DOHH2 (cell line): ENCODE data around the gene DLG5.

Experiments
- H3F3A ChIP-seq: fragments of 200-600 bp; sonication (generic), shearing (Covaris generic); 2 replicates; pipeline ENCODE4 v1.6.0; 2016; ENCODE audit warnings: antibody characterized with exemption, mild to moderate bottlenecking; ENCODE audit not compliant: control insufficient read depth, insufficient read depth
- H3K27ac ChIP-seq: fragments of 200-600 bp; sonication (generic); 2 replicates; pipeline ENCODE4 v1.5.1; 2014; ENCODE audit warnings: low read depth, mild to moderate bottlenecking, low read length, moderate library complexity
- H3K27me3 ChIP-seq: fragments of 200-600 bp; sonication (generic); 2 replicates; pipeline ENCODE4 v1.6.1; 2014; ENCODE audit warnings: mild to moderate bottlenecking, low read length, mixed read lengths; ENCODE audit not compliant: control insufficient read depth
- H3K36me3 ChIP-seq: fragments of 200-600 bp; sonication (generic); 2 replicates; pipeline ENCODE4 v1.6.1; 2014; ENCODE audit warnings: mild to moderate bottlenecking, low read length, moderate library complexity, mixed read lengths; ENCODE audit not compliant: control insufficient read depth
- H3K4me1 ChIP-seq: fragments of 200-600 bp; sonication (generic); 2 replicates; pipeline ENCODE4 v1.6.1; 2014; ENCODE audit warnings: mild to moderate bottlenecking, low read length, mixed read lengths; ENCODE audit not compliant: control insufficient read depth
- H3K4me2 ChIP-seq: fragments of 200-600 bp; sonication (generic); 2 replicates; pipeline ENCODE4 v1.6.0; 2014; ENCODE audit warnings: mild to moderate bottlenecking, low read length, moderate library complexity
- H3K4me3 ChIP-seq: fragments of 200-600 bp; sonication (generic); 2 replicates; pipeline ENCODE4 v1.5.1; 2014; ENCODE audit warnings: mild to moderate bottlenecking, low read length, mixed read lengths
- H3K79me2 ChIP-seq: fragments of 200-600 bp; sonication (generic); 2 replicates; pipeline ENCODE4 v1.6.1; 2014; ENCODE audit warnings: mild to moderate bottlenecking, low read length, mixed read lengths; ENCODE audit not compliant: control insufficient read depth
- H3K9me2 ChIP-seq: fragments of 200-600 bp; sonication (generic); replicated peaks from 2 replicates; pipeline ENCODE4 v1.6.1; 2014; ENCODE audit warnings: mild to moderate bottlenecking, low read length, mixed read lengths; ENCODE audit not compliant: control insufficient read depth
- H3K9me3 ChIP-seq: fragments of 200-600 bp; sonication (generic); 2 replicates; pipeline ENCODE4 v1.6.1; 2014; ENCODE audit warnings: antibody characterized with exemption, low read length, mixed read lengths; ENCODE audit not compliant: control insufficient read depth, insufficient read depth
- H4K20me1 ChIP-seq: fragments of 200-600 bp; sonication (generic); 2 replicates; pipeline ENCODE4 v1.6.0; 2014; ENCODE audit warnings: low read depth, mild to moderate bottlenecking, antibody characterized with exemption, low read length, moderate library complexity; ENCODE audit not compliant: control insufficient read depth, insufficient read depth
- CTCF ChIP-seq: fragments of 200-600 bp; sonication (generic); IDR thresholded peaks from one replicate; pipeline ENCODE4 v1.5.1; 2014; ENCODE audit warnings: antibody characterized with exemption, mild to moderate bottlenecking, low read depth, low read length; ENCODE audit not compliant: poor library complexity, severe bottlenecking
- EZH2phosphoT487 ChIP-seq: fragments of 200-600 bp; sonication (generic); IDR thresholded peaks from 2 replicates; pipeline ENCODE4 v1.6.1; 2017; ENCODE audit warnings: borderline replicate concordance, mild to moderate bottlenecking, antibody characterized with exemption, low read length, moderate library complexity, mixed read lengths

DLG5 gene

DNA sequence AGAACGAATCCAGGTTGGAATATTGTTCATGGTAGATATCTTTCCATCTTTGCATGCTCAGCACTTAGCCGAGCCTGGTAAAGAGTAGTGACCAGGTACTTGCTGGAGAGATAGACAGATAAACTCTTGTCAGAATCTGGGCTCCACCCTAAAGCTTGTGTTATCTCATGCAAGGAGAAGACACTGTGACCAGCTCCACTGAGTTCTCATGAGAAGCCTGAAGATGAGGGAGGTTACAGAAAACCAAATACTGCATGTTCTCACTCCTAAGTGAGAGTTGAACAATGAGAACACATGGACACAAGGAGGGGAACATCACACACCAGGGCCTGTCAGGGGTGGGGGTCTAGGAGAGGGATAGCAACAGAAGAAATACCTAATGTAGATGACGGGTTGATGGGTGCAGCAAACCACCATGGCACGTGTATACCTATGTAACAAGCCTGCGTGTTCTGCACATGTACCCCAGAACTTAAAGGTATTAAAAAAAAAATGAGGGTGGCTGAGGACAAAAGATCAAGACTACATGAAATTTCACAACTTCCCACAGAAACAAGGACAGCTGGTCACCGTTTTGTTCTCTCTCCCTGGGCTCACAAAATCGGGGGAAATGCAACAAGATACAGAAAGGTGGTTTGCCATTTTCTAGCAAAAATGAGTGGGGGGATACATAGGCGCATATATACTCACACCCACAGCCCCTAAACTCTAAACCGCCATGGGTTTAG, 17.4 kb downstream of the DLG5 start:
- H3K27ac ChIP-seq: no peak overlapping the region
- no peaks in the 10 kb centered on the region for H4K20me1 ChIP-seq
- H3K9me3 ChIP-seq: no peaks in the 10 kb centered on the region
- H3F3A ChIP-seq: no peaks in the 10 kb centered on the region
- no peaks in the 10 kb centered on the region for H3K79me2 ChIP-seq
- no peaks in the 10 kb centered on the region for H3K27me3 ChIP-seq
- no peaks in the 10 kb centered on the region for H3K36me3 ChIP-seq
- TF ChIP-seq CTCF: no peak
- TF ChIP-seq EZH2phosphoT487: no peak
- no peak overlapping the region for H3K4me3 ChIP-seq
- no peaks in the 10 kb centered on the region for H3K9me2 ChIP-seq
- no peaks in the 10 kb centered on the region for H3K4me1 ChIP-seq
- H3K4me2 ChIP-seq: no peak overlapping the region

GRCh38 chr10:77907900-77908717, 18.4 kb downstream of the DLG5 start:
- H3K27ac ChIP-seq: no peak overlapping the region
- H3K36me3 ChIP-seq: no peaks in the 10 kb centered on the region
- TF ChIP-seq CTCF: peak; percentile 44
- TF ChIP-seq EZH2phosphoT487: no peak
- H3F3A ChIP-seq: no peaks in the 10 kb centered on the region
- no peak overlapping the region for H3K4me3 ChIP-seq
- no peaks in the 10 kb centered on the region for H3K4me1 ChIP-seq
- H3K27me3 ChIP-seq: no peaks in the 10 kb centered on the region
- H4K20me1 ChIP-seq: no peaks in the 10 kb centered on the region; the same call in 1 of the 2 replicates
- H3K79me2 ChIP-seq: no peaks in the 10 kb centered on the region
- H3K9me2 ChIP-seq: no peaks in the 10 kb centered on the region
- H3K4me2 ChIP-seq: no peak overlapping the region
- H3K9me3 ChIP-seq: no peaks in the 10 kb centered on the region

DNA sequence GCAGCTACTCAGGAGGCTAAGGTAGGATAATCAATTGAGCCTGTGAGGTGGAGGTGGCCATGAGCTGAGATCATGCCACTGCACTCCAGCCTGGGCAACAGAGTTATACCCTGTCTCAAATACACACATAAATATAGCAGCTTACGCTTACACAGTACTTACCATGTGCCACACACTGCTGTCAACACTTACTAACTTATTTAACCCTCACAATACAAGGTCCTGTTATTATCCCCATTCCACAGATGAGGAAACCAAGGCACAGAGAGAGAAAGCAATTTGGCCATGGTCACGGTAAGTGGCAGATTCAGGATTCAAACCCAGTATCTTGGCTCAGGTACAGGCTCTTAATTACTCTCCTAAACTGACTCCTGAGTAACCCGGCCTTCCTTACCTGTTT, 19.1 kb downstream of the DLG5 start:
- no peaks in the 10 kb centered on the region for H3K79me2 ChIP-seq
- H3K27ac ChIP-seq: no peak overlapping the region
- H3K4me2 ChIP-seq: no peak overlapping the region
- H3K9me2 ChIP-seq: no peaks in the 10 kb centered on the region
- no peaks in the 10 kb centered on the region for H3K4me1 ChIP-seq
- no peaks in the 10 kb centered on the region for H3K27me3 ChIP-seq
- H3K36me3 ChIP-seq: no peaks in the 10 kb centered on the region
- H4K20me1 ChIP-seq: no peaks in the 10 kb centered on the region; the same call in 1 of the 2 replicates
- H3F3A ChIP-seq: no peaks in the 10 kb centered on the region
- H3K4me3 ChIP-seq: no peak overlapping the region
- H3K9me3 ChIP-seq: no peaks in the 10 kb centered on the region
- TF ChIP-seq EZH2phosphoT487: no peak
- no peak for TF ChIP-seq CTCF
